DOHH2 (cell line): ENCODE measurements around the gene OPN5.

Experiments used
- H3F3A ChIP-seq: fragments of 200-600 bp; sonication (generic), shearing (Covaris generic); 2 replicates; pipeline ENCODE4 v1.6.0; 2016; ENCODE audit warnings: antibody characterized with exemption, mild to moderate bottlenecking; ENCODE audit not compliant: control insufficient read depth, insufficient read depth
- H3K27ac ChIP-seq: fragments of 200-600 bp; sonication (generic); 2 replicates; pipeline ENCODE4 v1.5.1; 2014; ENCODE audit warnings: low read depth, mild to moderate bottlenecking, low read length, moderate library complexity
- H3K27me3 ChIP-seq: fragments of 200-600 bp; sonication (generic); 2 replicates; pipeline ENCODE4 v1.6.1; 2014; ENCODE audit warnings: mild to moderate bottlenecking, low read length, mixed read lengths; ENCODE audit not compliant: control insufficient read depth
- H3K36me3 ChIP-seq: fragments of 200-600 bp; sonication (generic); 2 replicates; pipeline ENCODE4 v1.6.1; 2014; ENCODE audit warnings: mild to moderate bottlenecking, low read length, moderate library complexity, mixed read lengths; ENCODE audit not compliant: control insufficient read depth
- H3K4me1 ChIP-seq: fragments of 200-600 bp; sonication (generic); 2 replicates; pipeline ENCODE4 v1.6.1; 2014; ENCODE audit warnings: mild to moderate bottlenecking, low read length, mixed read lengths; ENCODE audit not compliant: control insufficient read depth
- H3K4me2 ChIP-seq: fragments of 200-600 bp; sonication (generic); 2 replicates; pipeline ENCODE4 v1.6.0; 2014; ENCODE audit warnings: mild to moderate bottlenecking, low read length, moderate library complexity
- H3K4me3 ChIP-seq: fragments of 200-600 bp; sonication (generic); 2 replicates; pipeline ENCODE4 v1.5.1; 2014; ENCODE audit warnings: mild to moderate bottlenecking, low read length, mixed read lengths
- H3K79me2 ChIP-seq: fragments of 200-600 bp; sonication (generic); 2 replicates; pipeline ENCODE4 v1.6.1; 2014; ENCODE audit warnings: mild to moderate bottlenecking, low read length, mixed read lengths; ENCODE audit not compliant: control insufficient read depth
- H3K9me2 ChIP-seq: fragments of 200-600 bp; sonication (generic); replicated peaks from 2 replicates; pipeline ENCODE4 v1.6.1; 2014; ENCODE audit warnings: mild to moderate bottlenecking, low read length, mixed read lengths; ENCODE audit not compliant: control insufficient read depth
- H3K9me3 ChIP-seq: fragments of 200-600 bp; sonication (generic); 2 replicates; pipeline ENCODE4 v1.6.1; 2014; ENCODE audit warnings: antibody characterized with exemption, low read length, mixed read lengths; ENCODE audit not compliant: control insufficient read depth, insufficient read depth
- H4K20me1 ChIP-seq: fragments of 200-600 bp; sonication (generic); 2 replicates; pipeline ENCODE4 v1.6.0; 2014; ENCODE audit warnings: low read depth, mild to moderate bottlenecking, antibody characterized with exemption, low read length, moderate library complexity; ENCODE audit not compliant: control insufficient read depth, insufficient read depth
- CTCF ChIP-seq: fragments of 200-600 bp; sonication (generic); IDR thresholded peaks from one replicate; pipeline ENCODE4 v1.5.1; 2014; ENCODE audit warnings: antibody characterized with exemption, mild to moderate bottlenecking, low read depth, low read length; ENCODE audit not compliant: poor library complexity, severe bottlenecking
- EZH2phosphoT487 ChIP-seq: fragments of 200-600 bp; sonication (generic); IDR thresholded peaks from 2 replicates; pipeline ENCODE4 v1.6.1; 2017; ENCODE audit warnings: borderline replicate concordance, mild to moderate bottlenecking, antibody characterized with exemption, low read length, moderate library complexity, mixed read lengths

OPN5 gene

DNA sequence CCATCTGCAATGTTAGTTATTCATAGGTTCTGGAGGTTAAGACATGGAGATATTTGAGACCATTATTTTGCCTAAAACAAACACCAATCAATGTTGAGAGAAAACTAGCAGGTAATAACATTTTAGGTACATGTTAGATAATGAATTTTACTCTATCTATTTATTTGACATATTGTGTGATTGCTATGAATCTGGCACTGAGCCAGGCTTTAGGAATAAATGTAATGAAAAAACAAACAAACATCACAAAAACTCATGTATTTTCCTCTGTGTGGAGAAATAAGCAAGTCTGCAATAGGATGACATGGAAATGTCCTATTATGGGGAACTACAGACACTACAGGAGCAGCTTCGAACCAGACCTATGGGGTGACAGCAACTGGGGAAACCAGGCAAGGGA is 57.8 kb downstream of the OPN5 start:
- Histone ChIP-seq H3K36me3 (no peaks in the 10 kb centered on the region), H3K27me3 (peaks cover 12% of the 10 kb centered on the region; the same call in 1 of the 2 replicates), H3K27ac (no peak overlapping the region), H3K79me2 (no peaks in the 10 kb centered on the region), H3K9me2 (no peaks in the 10 kb centered on the region), H3K4me2 (no peak overlapping the region), H3K4me1 (no peaks in the 10 kb centered on the region), H3F3A (no peaks in the 10 kb centered on the region), H3K9me3 (no peaks in the 10 kb centered on the region), H3K4me3 (no peak overlapping the region), H4K20me1 (no peaks in the 10 kb centered on the region)
- TF ChIP-seq EZH2phosphoT487 (no peak), CTCF (no peak)

DNA sequence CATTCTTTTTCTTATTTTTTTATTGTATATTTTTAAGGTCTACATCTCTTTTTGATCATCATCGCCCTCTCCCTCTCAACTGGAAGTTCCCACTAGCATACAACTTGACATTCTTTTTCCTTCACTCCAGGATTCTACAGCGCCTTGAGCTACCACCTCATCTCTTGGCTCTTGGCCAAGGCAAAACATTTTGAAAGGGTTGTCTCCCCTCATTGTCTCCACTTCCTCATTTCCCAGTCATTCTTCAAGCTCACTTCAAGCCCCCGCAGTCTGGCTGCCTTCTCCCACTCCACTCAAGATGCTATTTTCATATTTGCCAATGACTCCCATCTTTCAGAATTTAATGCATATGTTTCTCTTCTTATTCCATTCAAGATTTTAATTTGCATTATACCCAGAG is 63.0 kb downstream of the OPN5 start:
- no peaks in the 10 kb centered on the region for H3K79me2 ChIP-seq
- H3K4me2 ChIP-seq, result no peak overlapping the region
- H3K36me3 ChIP-seq, result no peaks in the 10 kb centered on the region
- no peaks in the 10 kb centered on the region for H3K9me3 ChIP-seq
- no peak overlapping the region for H3K4me3 ChIP-seq
- peaks cover 10% of the 10 kb centered on the region; the same call in 1 of the 2 replicates for H3K27me3 ChIP-seq
- TF ChIP-seq EZH2phosphoT487, result no peak
- TF ChIP-seq CTCF, result no peak
- no peaks in the 10 kb centered on the region for H3K4me1 ChIP-seq
- H3K9me2 ChIP-seq, result no peaks in the 10 kb centered on the region
- no peak overlapping the region for H3K27ac ChIP-seq
- no peaks in the 10 kb centered on the region for H3F3A ChIP-seq
- no peaks in the 10 kb centered on the region for H4K20me1 ChIP-seq

DNA sequence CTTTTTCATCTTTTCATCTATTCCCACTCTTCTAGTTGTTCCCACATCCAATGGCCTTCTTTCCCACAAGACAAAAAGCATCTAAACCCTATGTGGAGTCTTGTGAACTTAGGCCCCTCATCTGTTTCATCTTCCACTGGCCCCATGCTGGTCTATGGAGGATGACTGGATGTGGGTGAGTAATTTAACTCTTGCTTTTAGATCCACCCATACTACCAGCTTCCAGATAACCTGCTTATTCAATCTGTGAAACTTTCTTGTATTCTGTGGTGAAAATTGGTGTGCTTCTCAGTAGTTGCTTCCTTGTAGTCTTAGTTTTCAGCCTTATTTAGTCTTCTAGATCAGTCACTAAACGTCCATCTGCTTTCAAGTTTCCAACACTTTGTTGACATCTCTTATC is 64.9 kb downstream of the OPN5 start:
- H3K27me3 ChIP-seq, result peaks cover 10% of the 10 kb centered on the region; the same call in 1 of the 2 replicates
- no peaks in the 10 kb centered on the region for H3K36me3 ChIP-seq

More for the DNA sequence above, 64.9 kb downstream of the OPN5 start:
- no peaks in the 10 kb centered on the region for H3K79me2 ChIP-seq
- no peak overlapping the region for H3K27ac ChIP-seq
- H3K9me3 ChIP-seq, result no peaks in the 10 kb centered on the region
- no peaks in the 10 kb centered on the region for H3F3A ChIP-seq
- TF ChIP-seq CTCF (no peak), EZH2phosphoT487 (no peak)
- H3K9me2 ChIP-seq, result no peaks in the 10 kb centered on the region
- H3K4me3 ChIP-seq, result no peak overlapping the region
- H3K4me2 ChIP-seq, result no peak overlapping the region
- H3K4me1 ChIP-seq, result no peaks in the 10 kb centered on the region
- no peaks in the 10 kb centered on the region for H4K20me1 ChIP-seq
